Karpas-422 (cell line): ENCODE results near the gene ADORA1. TPM values are rescaled to one million over a fixed set of nuclear protein-coding genes. Genes with fewer than 3 reads are reported as not detected.
A peak's percentile ranks its signal among the peaks of the same experiment; 100 is the strongest.

Experiments
- DNase-seq: peaks from one replicate; pipeline ENCODE4 v3.0.0-alpha.2; 2015
- H2AFZ ChIP-seq: fragments of 200-600 bp; sonication (generic); 2 replicates; pipeline ENCODE4 v1.6.1; 2014; ENCODE audit warnings: antibody characterized with exemption, low read length, mixed read lengths
- H3K27ac ChIP-seq: fragments of 200-600 bp; sonication (generic); 2 replicates; pipeline ENCODE4 v1.5.1; 2014; ENCODE audit warnings: mild to moderate bottlenecking, low read length, moderate library complexity
- H3K27me3 ChIP-seq: fragments of 200-600 bp; sonication (generic); 2 replicates; pipeline ENCODE4 v1.6.1; 2014; ENCODE audit warnings: low read length, mixed read lengths
- H3K36me3 ChIP-seq: fragments of 200-600 bp; sonication (generic); 2 replicates; pipeline ENCODE4 v1.6.1; 2014; ENCODE audit warnings: low read length, mixed read lengths; ENCODE audit not compliant: insufficient read depth
- H3K4me1 ChIP-seq: fragments of 200-600 bp; sonication (generic); 2 replicates; pipeline ENCODE4 v1.6.1; 2014; ENCODE audit warnings: mild to moderate bottlenecking, low read length, mixed read lengths
- H3K4me2 ChIP-seq: fragments of 200-600 bp; sonication (generic); 2 replicates; pipeline ENCODE4 v1.6.1; 2014; ENCODE audit warnings: low read length, low read depth, mild to moderate bottlenecking; ENCODE audit not compliant: poor library complexity, severe bottlenecking
- H3K4me3 ChIP-seq: fragments of 200-600 bp; sonication (generic); 2 replicates; pipeline ENCODE4 v1.5.1; 2014; ENCODE audit warnings: mild to moderate bottlenecking, antibody characterized with exemption, low read length, mixed read lengths
- H3K79me2 ChIP-seq: fragments of 200-600 bp; sonication (generic); 2 replicates; pipeline ENCODE4 v1.6.1; 2014; ENCODE audit warnings: mild to moderate bottlenecking, low read length, mixed read lengths
- H3K9ac ChIP-seq: fragments of 200-600 bp; sonication (generic); 2 replicates; pipeline ENCODE4 v1.6.0; 2014; ENCODE audit warnings: low read length
- H3K9me2 ChIP-seq: fragments of 200-600 bp; sonication (generic), shearing (Covaris generic); replicated peaks from 2 replicates; pipeline ENCODE4 v1.6.0; 2014; ENCODE audit warnings: mild to moderate bottlenecking, low read length, moderate library complexity; ENCODE audit not compliant: insufficient read depth
- H3K9me3 ChIP-seq: fragments of 300-700, 200-600 bp; sonication (generic); 2 replicates; pipeline ENCODE4 v1.6.1; 2014; ENCODE audit warnings: low read length, mixed read lengths
- H4K20me1 ChIP-seq: fragments of 200-600 bp; sonication (generic); 2 replicates; pipeline ENCODE4 v1.6.1; 2014; ENCODE audit warnings: mild to moderate bottlenecking, antibody characterized with exemption, low read length, low read depth; ENCODE audit not compliant: insufficient read depth
- total RNA-seq: library from RNA; depleted of rRNA; stranded (reverse); fragments of >200 nt; shearing (Covaris generic); gene quantifications from 2 replicates; pipeline ENCODE4 v1.2.3, GENCODE V29; 2014; ENCODE audit warnings: low replicate concordance

Gene ADORA1
- total RNA-seq, 1 experiment from 2014 or later: not detected

- Histone ChIP-seq H3K9me3 (no peaks in the 10 kb centered on the region), H3K4me1 (peaks cover 100% of the 10 kb centered on the region), H3K27me3 (no peaks in the 10 kb centered on the region), H4K20me1 (peaks cover 10% of the 10 kb centered on the region; the same call in 1 of the 2 replicates), H3K9ac (peak overlapping the region; percentile 74), H3K27ac (peak overlapping the region; percentile 99), H3K4me2 (peak overlapping the region; percentile 89), H3K36me3 (peaks cover 44% of the 10 kb centered on the region), H3K9me2 (no peaks in the 10 kb centered on the region), H2AFZ (no peak overlapping the region), H3K79me2 (no peaks in the 10 kb centered on the region), H3K4me3 (peak overlapping the region; percentile 58)
- peak; percentile 81 for DNase-seq
Measured at GRCh38 chr1:203172184-203173010, 44.9 kb downstream of the ADORA1 start.

- Histone ChIP-seq H3K9me2 (no peaks in the 10 kb centered on the region), H3K27me3 (no peaks in the 10 kb centered on the region), H4K20me1 (peaks cover 10% of the 10 kb centered on the region; the same call in 1 of the 2 replicates), H3K27ac (peak overlapping the region; percentile 99), H3K9me3 (no peaks in the 10 kb centered on the region), H3K9ac (peak overlapping the region; percentile 74), H2AFZ (no peak overlapping the region), H3K4me2 (peak overlapping the region; percentile 89), H3K4me3 (peak overlapping the region; percentile 58), H3K4me1 (peaks cover 100% of the 10 kb centered on the region), H3K36me3 (peaks cover 44% of the 10 kb centered on the region), H3K79me2 (no peaks in the 10 kb centered on the region)
- DNase-seq: peak; percentile 53
Measured at GRCh38 chr1:203173011-203173555, 45.6 kb downstream of the ADORA1 start.

GRCh38 chr1:203173566-203173965 is 46.0 kb downstream of the ADORA1 start:
- H3K36me3 ChIP-seq: peaks cover 44% of the 10 kb centered on the region
- H3K9ac ChIP-seq: peak overlapping the region; percentile 96
- H3K9me3 ChIP-seq: no peaks in the 10 kb centered on the region
- no peak overlapping the region for H2AFZ ChIP-seq
- H3K4me2 ChIP-seq: peak overlapping the region; percentile 89
- H3K9me2 ChIP-seq: no peaks in the 10 kb centered on the region
- peak; percentile 98 for DNase-seq
- H3K4me3 ChIP-seq: peak overlapping the region; percentile 75
- no peaks in the 10 kb centered on the region for H3K27me3 ChIP-seq
- H3K79me2 ChIP-seq: no peaks in the 10 kb centered on the region
- peak overlapping the region; percentile 99 for H3K27ac ChIP-seq
- peaks cover 10% of the 10 kb centered on the region; the same call in 1 of the 2 replicates for H4K20me1 ChIP-seq
- peaks cover 100% of the 10 kb centered on the region for H3K4me1 ChIP-seq

GRCh38 chr1:203174324-203174985 is 46.9 kb downstream of the ADORA1 start:
- no peaks in the 10 kb centered on the region for H3K9me2 ChIP-seq
- H3K4me2 ChIP-seq: peak overlapping the region; percentile 89
- peaks cover 5% of the 10 kb centered on the region; the same call in 1 of the 2 replicates for H3K79me2 ChIP-seq
- H3K4me3 ChIP-seq: peak overlapping the region; percentile 75
- H3K36me3 ChIP-seq: peaks cover 37% of the 10 kb centered on the region
- DNase-seq: peak; percentile 54
- peak overlapping the region; percentile 99 for H3K27ac ChIP-seq
- H4K20me1 ChIP-seq: peaks cover 10% of the 10 kb centered on the region; the same call in 1 of the 2 replicates
- peak overlapping the region; percentile 96 for H3K9ac ChIP-seq
- no peaks in the 10 kb centered on the region for H3K9me3 ChIP-seq
- no peaks in the 10 kb centered on the region for H3K27me3 ChIP-seq
- peaks cover 100% of the 10 kb centered on the region for H3K4me1 ChIP-seq
- no peak overlapping the region for H2AFZ ChIP-seq

- peaks cover 10% of the 10 kb centered on the region; the same call in 1 of the 2 replicates for H4K20me1 ChIP-seq
- H3K4me2 ChIP-seq: peak within 1 kb of the TSS; percentile 89
- peak within 1 kb of the TSS; percentile 99 for H3K27ac ChIP-seq
- peaks cover 100% of the 10 kb centered on the region for H3K4me1 ChIP-seq
- peak within 1 kb of the TSS; percentile 75 for H3K4me3 ChIP-seq
- H3K36me3 ChIP-seq: peaks cover 29% of the 10 kb centered on the region
- no peak within 1 kb of the TSS for H2AFZ ChIP-seq
- peaks cover 5% of the 10 kb centered on the region; the same call in 1 of the 2 replicates for H3K79me2 ChIP-seq
- DNase-seq: peak; percentile 86
- H3K9me2 ChIP-seq: no peaks in the 10 kb centered on the region
- no peaks in the 10 kb centered on the region for H3K9me3 ChIP-seq
- H3K27me3 ChIP-seq: no peaks in the 10 kb centered on the region
- H3K9ac ChIP-seq: peak within 1 kb of the TSS; percentile 96
Measured at GRCh38 chr1:203175237-203175826, 47.8 kb downstream of the ADORA1 start, which contains the start of gene MYBPH. TSS of gene MYBPH (minus strand) at chr1:203175826. CDS start at chr1:203175755, 71 bp downstream.

- Histone ChIP-seq H3K4me3 (peak overlapping the region; percentile 75), H3K9me2 (no peaks in the 10 kb centered on the region), H4K20me1 (peaks cover 10% of the 10 kb centered on the region; the same call in 1 of the 2 replicates), H3K27me3 (no peaks in the 10 kb centered on the region), H3K9ac (peak overlapping the region; percentile 96), H3K4me1 (peaks cover 100% of the 10 kb centered on the region), H2AFZ (no peak overlapping the region), H3K4me2 (peak overlapping the region; percentile 89), H3K27ac (peak overlapping the region; percentile 99), H3K36me3 (peaks cover 24% of the 10 kb centered on the region), H3K79me2 (peaks cover 5% of the 10 kb centered on the region; the same call in 1 of the 2 replicates), H3K9me3 (no peaks in the 10 kb centered on the region)
- peak; percentile 98 for DNase-seq
Measured at GRCh38 chr1:203175827-203176241, 48.3 kb downstream of the ADORA1 start.

- no peaks in the 10 kb centered on the region for H3K9me2 ChIP-seq
- peak; percentile 66 for DNase-seq
- H2AFZ ChIP-seq: no peak overlapping the region
- peak overlapping the region; percentile 80 for H3K4me2 ChIP-seq
- H3K79me2 ChIP-seq: peaks cover 5% of the 10 kb centered on the region; the same call in 1 of the 2 replicates
- peak overlapping the region; percentile 99 for H3K27ac ChIP-seq
- no peaks in the 10 kb centered on the region for H3K9me3 ChIP-seq
- H3K27me3 ChIP-seq: no peaks in the 10 kb centered on the region
- peaks cover 21% of the 10 kb centered on the region for H3K36me3 ChIP-seq
- peak overlapping the region; percentile 71; the same call in 1 of the 2 replicates for H3K4me3 ChIP-seq
- peak overlapping the region; percentile 96 for H3K9ac ChIP-seq
- peaks cover 100% of the 10 kb centered on the region for H3K4me1 ChIP-seq
- H4K20me1 ChIP-seq: peaks cover 7% of the 10 kb centered on the region; the same call in 1 of the 2 replicates
Measured at GRCh38 chr1:203176273-203177035, 48.9 kb downstream of the ADORA1 start.
